HCT116 (cell line): ENCODE data around the gene PSMB7. TPM values are rescaled to one million over a fixed set of nuclear protein-coding genes. Genes with fewer than 3 reads are reported as not detected.

Experiments used
- ATAC-seq: fragments of 200-7000 bp; cut with Tn5 transposase; 2 replicates; pipeline ENCODE4 v1.9.1; 2020; ENCODE audit warnings: mild to moderate bottlenecking, moderate library complexity
- BruUV-seq: library from RNA; stranded (reverse); fragments of 400-500 nt; replicated peaks from 2 replicates; lab custom pipeline; 2021; lab: Mats Ljungman, UMichigan
- CTCF ChIA-PET: fragments of 300-600 bp; sonication (Branson Sonifier 250); formaldehyde crosslinking; loops from one replicate; lab custom pipeline; 2021; ENCODE audit warnings: antibody characterized with exemption; lab: Charles Lee
- POLR2A ChIA-PET: fragments of 300-600, 350-600 bp; sonication (Branson Sonifier 250); formaldehyde crosslinking; loops from one replicate; lab custom pipeline; 2021; ENCODE audit warnings: antibody characterized with exemption; lab: Charles Lee
- RAD21 ChIA-PET, 2 experiments: fragments of 300-600 bp; sonication (Branson Sonifier 250); formaldehyde crosslinking; loops; one replicate each; lab custom pipeline; 2023; ENCODE audit warnings: low total read pairs in 2 of 2; ENCODE audit not compliant: uncharacterized antibody in 2 of 2, unreplicated experiment in 2 of 2, low non-redundant PET in 1 of 2; lab: Charles Lee
- DNase-seq: peaks from one replicate; pipeline ENCODE4 v3.0.0-alpha.2; 2010; ENCODE audit warnings: low read depth, low spot score
- H2AFZ ChIP-seq: fragments of 200-600 bp; shearing (Covaris generic), sonication (generic); 2 replicates; pipeline ENCODE4 v1.6.1; 2017; ENCODE audit warnings: low read depth, mixed run types, mixed read lengths, antibody characterized with exemption, low read length; ENCODE audit not compliant: poor library complexity, severe bottlenecking
- H3K27ac ChIP-seq: 2 replicates; pipeline ENCODE4 v1.5.1; 2012; ENCODE audit warnings: low read depth, low read length
- H3K27me3 ChIP-seq: fragments of 200-600 bp; sonication (generic); 2 replicates; pipeline ENCODE4 v1.6.1; 2016; ENCODE audit warnings: mixed run types, low read length, mixed read lengths; ENCODE audit not compliant: insufficient read depth
- H3K36me3 ChIP-seq, 2 experiments: fragments of 200-500 bp in 1 of 2; fragments of 200-600 bp in 1 of 2; sonication (Bioruptor generic) in 1 of 2; sonication (generic) in 1 of 2; 2 replicates each; pipeline versions ENCODE4 v1.5.1 to v1.6.1; 2014 to 2016; ENCODE audit warnings: low read length in 2 of 2, inconsistent platforms in 1 of 2, mixed read lengths in 1 of 2, mixed run types in 1 of 2; ENCODE audit not compliant: insufficient read depth in 2 of 2, control insufficient read depth in 1 of 2
- H3K4me1 ChIP-seq, 2 experiments: fragments of 200-600 bp in 1 of 2; sonication (generic) in 1 of 2; 2 replicates each; pipeline versions ENCODE4 v1.5.1 to v1.6.1; 2012 to 2017; ENCODE audit warnings: low read length in 2 of 2, inconsistent platforms in 1 of 2, mild to moderate bottlenecking in 1 of 2, mixed read lengths in 1 of 2, mixed run types in 1 of 2, moderate library complexity in 1 of 2; ENCODE audit not compliant: insufficient read depth in 2 of 2, control insufficient read depth in 1 of 2
- H3K4me2 ChIP-seq: fragments of 200-600 bp; sonication (generic); 2 replicates; pipeline ENCODE4 v1.6.1; 2017; ENCODE audit warnings: mixed run types, low read length, mixed read lengths
- H3K4me3 ChIP-seq, 2 experiments: fragments of 200-600 bp in 1 of 2; sonication (generic) in 1 of 2; replicated peaks in 1 of 2; 2 replicates each; pipeline ENCODE4 v1.5.1; 2011 to 2016; ENCODE audit warnings: low read length in 2 of 2, control low read depth in 1 of 2, low read depth in 1 of 2, mild to moderate bottlenecking in 1 of 2, mixed read lengths in 1 of 2, mixed run types in 1 of 2
- H3K79me2 ChIP-seq: fragments of 200-600 bp; sonication (generic); 2 replicates; pipeline ENCODE4 v1.6.1; 2017; ENCODE audit warnings: mild to moderate bottlenecking, mixed run types, low read length, moderate library complexity, mixed read lengths; ENCODE audit not compliant: insufficient read depth
- H3K9ac ChIP-seq: fragments of 200-600 bp; sonication (generic); 2 replicates; pipeline ENCODE4 v1.6.1; 2016; ENCODE audit warnings: low read length, mixed read lengths
- H3K9me2 ChIP-seq: fragments of 200-600 bp; sonication (generic), shearing (Covaris generic); 2 replicates; pipeline ENCODE4 v1.6.1; 2017; ENCODE audit warnings: mixed run types, mild to moderate bottlenecking, moderate library complexity; ENCODE audit not compliant: insufficient read depth
- H3K9me3 ChIP-seq, 2 experiments: fragments of 200-500 bp in 1 of 2; fragments of 200-600 bp in 1 of 2; sonication (Bioruptor generic) in 1 of 2; sonication (generic) in 1 of 2; 2 replicates each; pipeline ENCODE4 v1.6.1; 2014 to 2017; ENCODE audit warnings: low read length in 2 of 2, mixed read lengths in 2 of 2, inconsistent platforms in 1 of 2, low read depth in 1 of 2, mild to moderate bottlenecking in 1 of 2, mixed run types in 1 of 2, moderate library complexity in 1 of 2; ENCODE audit not compliant: control insufficient read depth in 1 of 2, insufficient read depth in 1 of 2
- H4K20me1 ChIP-seq: fragments of 200-600 bp; sonication (generic), shearing (Covaris generic); 2 replicates; pipeline ENCODE4 v1.6.1; 2017; ENCODE audit warnings: mixed run types, mild to moderate bottlenecking, moderate library complexity; ENCODE audit not compliant: insufficient read depth
- CEBPB ChIP-seq: IDR thresholded peaks from 2 replicates; pipeline ENCODE4 v1.6.1; 2012; ENCODE audit warnings: low read depth
- ELF1 ChIP-seq: IDR thresholded peaks from 2 replicates; pipeline ENCODE4 v1.6.1; 2012; ENCODE audit warnings: low read depth, borderline replicate concordance
- RAD21 ChIP-seq: IDR thresholded peaks from 2 replicates; pipeline ENCODE4 v1.6.1; 2012; ENCODE audit warnings: low read depth, mild to moderate bottlenecking
- YY1 ChIP-seq: IDR thresholded peaks from 2 replicates; pipeline ENCODE4 v1.6.1; 2011; ENCODE audit warnings: low read length, low read depth, moderate library complexity, mild to moderate bottlenecking; ENCODE audit not compliant: insufficient replicate concordance; ENCODE audit errors: extremely low read depth
- ZNF274 ChIP-seq: fragments of 200-500 bp; sonication (Bioruptor generic); IDR thresholded peaks from 2 replicates; pipeline ENCODE4 v1.6.1; 2014; ENCODE audit warnings: mild to moderate bottlenecking, low read depth, low read length, inconsistent platforms
- intact Hi-C: fragments of 100-400 bp; cut with micrococcal nuclease; formaldehyde crosslinking; loops from 2 replicates; pipeline ENCODE4 v1.10.0; 2022
- total RNA-seq: library from RNA; stranded (reverse); gene quantifications from one replicate; pipeline ENCODE4 v1.2.1, GENCODE V29; 2021; ENCODE audit not compliant: unreplicated experiment
- TF ChIP-seq, protein P1 (sequence below): IDR thresholded peaks from 2 replicates; pipeline ENCODE4 v1.6.1; 2012; ENCODE audit warnings: low read depth

The PSMB7 gene
- total RNA-seq, 1 experiment from 2014 or later: 222 TPM

GRCh38 chr9:124377551-124378406 is 37.5 kb downstream of the PSMB7 start:
- TF ChIP-seq, protein P1, sequence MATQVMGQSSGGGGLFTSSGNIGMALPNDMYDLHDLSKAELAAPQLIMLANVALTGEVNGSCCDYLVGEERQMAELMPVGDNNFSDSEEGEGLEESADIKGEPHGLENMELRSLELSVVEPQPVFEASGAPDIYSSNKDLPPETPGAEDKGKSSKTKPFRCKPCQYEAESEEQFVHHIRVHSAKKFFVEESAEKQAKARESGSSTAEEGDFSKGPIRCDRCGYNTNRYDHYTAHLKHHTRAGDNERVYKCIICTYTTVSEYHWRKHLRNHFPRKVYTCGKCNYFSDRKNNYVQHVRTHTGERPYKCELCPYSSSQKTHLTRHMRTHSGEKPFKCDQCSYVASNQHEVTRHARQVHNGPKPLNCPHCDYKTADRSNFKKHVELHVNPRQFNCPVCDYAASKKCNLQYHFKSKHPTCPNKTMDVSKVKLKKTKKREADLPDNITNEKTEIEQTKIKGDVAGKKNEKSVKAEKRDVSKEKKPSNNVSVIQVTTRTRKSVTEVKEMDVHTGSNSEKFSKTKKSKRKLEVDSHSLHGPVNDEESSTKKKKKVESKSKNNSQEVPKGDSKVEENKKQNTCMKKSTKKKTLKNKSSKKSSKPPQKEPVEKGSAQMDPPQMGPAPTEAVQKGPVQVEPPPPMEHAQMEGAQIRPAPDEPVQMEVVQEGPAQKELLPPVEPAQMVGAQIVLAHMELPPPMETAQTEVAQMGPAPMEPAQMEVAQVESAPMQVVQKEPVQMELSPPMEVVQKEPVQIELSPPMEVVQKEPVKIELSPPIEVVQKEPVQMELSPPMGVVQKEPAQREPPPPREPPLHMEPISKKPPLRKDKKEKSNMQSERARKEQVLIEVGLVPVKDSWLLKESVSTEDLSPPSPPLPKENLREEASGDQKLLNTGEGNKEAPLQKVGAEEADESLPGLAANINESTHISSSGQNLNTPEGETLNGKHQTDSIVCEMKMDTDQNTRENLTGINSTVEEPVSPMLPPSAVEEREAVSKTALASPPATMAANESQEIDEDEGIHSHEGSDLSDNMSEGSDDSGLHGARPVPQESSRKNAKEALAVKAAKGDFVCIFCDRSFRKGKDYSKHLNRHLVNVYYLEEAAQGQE: no peak
- TF ChIP-seq RAD21 (no peak), CEBPB (no peak), ZNF274 (no peak), ELF1 (no peak), YY1 (no peak)
- H2AFZ ChIP-seq: no peak overlapping the region
- H3K4me1 ChIP-seq: no peaks in the 10 kb centered on the region
- H3K36me3 ChIP-seq: peaks cover 2 to 10% of the 10 kb centered on the region in 2 experiments; a peak in 3 of 4 replicates
- ATAC-seq (no peak), DNase-seq (no peak)
- H3K4me3 ChIP-seq: no peak overlapping the region
- no peak overlapping the region for H3K4me2 ChIP-seq
- H3K9ac ChIP-seq: no peak overlapping the region
- H4K20me1 ChIP-seq: peaks cover 10% of the 10 kb centered on the region; the same call in 1 of the 2 replicates
- H3K27ac ChIP-seq: no peak overlapping the region
- RAD21 ChIA-PET: no interaction called here
- CTCF ChIA-PET: interaction anchor here (1.9 kb wide), 1 partner anchor 10 kb away, joined by 10 read pairs; no protein-coding TSS in a partner anchor
- no peaks in the 10 kb centered on the region for H3K27me3 ChIP-seq
- peaks cover 95% of the 10 kb centered on the region for H3K79me2 ChIP-seq
- no TSS peak for BruUV-seq
- H3K9me3 ChIP-seq: no peaks in the 10 kb centered on the region
- no peaks in the 10 kb centered on the region for H3K9me2 ChIP-seq
- intact Hi-C loops: no loop called here
- POLR2A ChIA-PET: no interaction called here
